GM18873 (cell line): ENCODE results near the gene NTM.

Experiments
- ATAC-seq: cut with Tn5 transposase; IDR thresholded peaks from one replicate; pipeline ENCODE4 v1.9.1; 2021; ENCODE audit warnings: mild to moderate bottlenecking, moderate library complexity, moderate number of reproducible peaks; ENCODE audit not compliant: unreplicated experiment, low FRiP score

Gene NTM

DNA sequence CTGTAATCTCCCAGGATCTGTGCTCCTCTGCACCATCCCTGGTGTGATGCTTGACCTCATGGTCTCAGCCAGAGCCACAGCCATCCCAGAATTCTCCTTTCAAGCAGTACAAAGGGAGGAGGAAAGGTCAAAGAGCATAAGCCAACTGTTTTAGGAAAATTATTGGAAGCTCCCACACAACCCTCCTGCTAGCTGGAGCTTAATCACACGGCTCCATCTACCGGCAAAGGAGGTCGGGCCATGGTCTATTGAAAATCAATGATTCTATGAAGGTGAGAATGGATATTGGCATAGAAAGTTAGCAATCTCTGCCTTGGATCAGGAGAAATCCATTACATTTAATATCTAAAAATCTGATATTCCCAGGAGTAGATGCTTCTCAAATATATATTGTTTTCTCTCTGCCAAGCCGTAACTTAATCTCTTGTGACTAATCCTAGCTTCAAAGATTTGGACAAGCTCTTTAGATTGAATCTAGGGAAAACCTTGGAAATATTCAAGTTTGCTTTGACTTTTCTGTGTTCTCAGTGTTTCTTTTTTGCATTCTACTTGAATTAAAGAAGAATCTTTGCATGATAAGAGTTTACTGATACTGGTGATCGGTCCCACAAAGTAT is 259.6 kb downstream of the NTM start:
- ATAC-seq = no peak

DNA sequence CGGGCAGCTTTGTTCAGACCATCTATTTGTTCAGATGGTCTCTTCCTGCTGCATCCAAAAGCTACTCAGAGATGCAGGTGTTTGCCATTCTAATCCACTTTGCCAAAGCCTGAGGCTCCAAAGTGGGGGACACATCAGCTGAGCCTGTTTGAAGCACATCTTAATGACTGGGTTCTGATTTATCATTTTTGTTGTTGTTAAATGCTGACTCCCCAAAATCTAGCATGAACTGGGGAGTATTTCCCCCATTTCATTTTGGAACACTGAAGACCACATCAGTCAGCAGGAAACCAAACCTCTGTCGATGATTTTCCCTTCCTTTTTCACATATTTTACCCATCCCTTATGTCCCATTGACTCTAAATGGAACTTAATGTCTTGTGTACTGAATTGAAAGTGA is 262.6 kb downstream of the NTM start:
- no peak for ATAC-seq

DNA sequence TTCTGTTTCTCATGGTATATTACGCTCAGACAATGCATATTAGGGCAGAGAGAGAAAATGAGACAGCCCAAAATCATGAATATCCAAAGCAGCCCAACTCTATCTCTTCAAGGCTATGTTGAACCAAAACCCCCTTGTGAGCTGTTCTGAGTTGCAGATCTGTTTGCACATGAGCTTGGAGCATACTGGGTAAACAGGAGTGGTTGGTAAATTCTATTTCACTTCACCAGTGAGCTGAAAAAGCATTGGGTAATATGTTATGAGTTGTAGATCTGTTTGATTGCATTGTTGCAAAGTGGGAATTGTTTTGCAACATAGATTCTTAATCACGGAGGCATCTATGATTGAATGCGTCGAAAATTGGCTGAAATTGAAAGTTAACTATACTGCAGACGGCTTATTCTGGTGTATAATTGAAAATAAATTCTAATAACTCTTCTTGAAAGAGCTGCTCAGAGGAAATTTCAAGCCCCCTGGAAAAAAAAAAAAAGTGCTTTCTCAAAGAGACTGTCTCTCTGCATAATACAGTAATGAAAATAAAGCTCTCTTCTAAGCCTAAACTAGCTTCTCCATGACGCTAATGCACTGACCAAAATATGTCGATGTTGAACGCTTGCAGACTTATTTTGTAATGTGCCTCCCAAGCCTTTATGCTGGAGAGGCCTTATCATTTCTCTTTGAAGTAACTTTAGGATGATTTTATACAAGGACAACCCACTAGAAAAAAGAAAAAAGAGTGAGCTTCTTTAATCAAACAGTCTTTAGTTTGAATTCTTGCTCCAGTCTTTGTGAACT is 263.7 kb downstream of the NTM start:
- no peak for ATAC-seq

DNA sequence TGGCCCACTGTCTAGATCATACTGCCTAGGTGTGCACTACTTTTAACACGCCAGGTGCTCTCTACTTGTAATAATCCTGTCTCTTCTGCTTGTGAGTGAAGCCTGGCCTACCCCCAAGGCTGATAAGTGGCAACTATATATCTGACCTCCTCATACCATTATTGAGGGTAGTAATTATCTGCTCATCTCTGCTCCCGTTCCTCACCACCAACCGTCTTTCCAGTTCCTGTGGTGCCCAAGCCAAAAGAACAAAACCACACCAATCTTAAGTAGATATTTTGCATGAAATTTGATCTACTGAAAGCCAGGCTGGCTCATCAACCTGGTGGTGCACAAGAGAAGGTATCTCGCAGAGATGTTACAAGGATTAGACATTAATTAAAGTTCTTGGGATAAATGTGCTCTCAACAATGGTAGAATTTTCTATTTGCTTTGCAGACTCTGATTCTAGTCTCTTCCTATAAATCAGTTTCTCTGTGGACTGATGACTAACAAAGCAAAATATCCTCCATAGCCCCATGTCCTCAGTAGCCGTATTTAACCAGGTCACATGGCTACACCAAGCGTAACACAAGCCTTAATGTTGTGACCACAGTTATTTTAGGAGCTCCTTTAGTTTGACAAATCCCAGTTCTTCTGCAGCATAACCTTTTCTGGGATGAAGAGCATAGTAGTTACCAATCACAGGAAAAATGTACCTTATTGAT is 267.2 kb downstream of the NTM start:
- no peak for ATAC-seq

DNA sequence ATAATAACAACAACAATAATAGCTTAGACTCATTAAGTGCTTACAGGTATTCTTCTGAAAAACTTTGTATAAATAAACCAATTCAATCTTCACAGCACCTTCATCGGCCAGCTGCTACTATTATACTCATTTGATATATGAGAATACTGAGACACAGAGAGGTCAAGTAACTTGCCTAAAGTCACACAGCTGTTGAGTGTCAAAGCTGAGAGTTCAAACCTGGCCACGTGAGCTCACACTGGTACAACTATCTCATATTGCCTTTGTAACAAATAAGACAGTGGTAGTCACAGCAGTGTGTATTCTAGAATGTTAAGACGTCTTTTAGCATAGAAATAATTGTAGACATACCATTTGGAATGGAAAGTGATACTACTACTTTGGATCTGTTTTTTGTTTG is 268.5 kb downstream of the NTM start:
- no peak for ATAC-seq

DNA sequence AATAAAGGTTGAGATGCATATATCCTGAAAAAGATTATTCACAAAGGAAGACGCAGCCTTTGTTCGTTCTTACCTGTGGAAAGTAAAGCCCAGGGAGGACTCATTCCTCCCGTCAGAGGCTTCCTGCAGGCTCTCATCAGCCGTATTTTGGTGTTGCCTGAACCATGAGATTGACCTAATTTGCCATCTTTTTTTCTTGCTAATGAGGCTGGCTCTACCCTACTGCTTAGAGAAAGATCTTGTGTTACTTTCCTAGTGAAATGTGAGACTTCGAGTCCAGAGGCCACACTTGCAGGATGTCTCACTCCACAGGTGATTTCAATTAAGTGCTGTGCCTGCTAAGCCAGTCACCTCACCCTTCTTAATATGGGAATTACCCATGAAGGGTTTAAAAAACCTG is 269.9 kb downstream of the NTM start:
- no peak for ATAC-seq

DNA sequence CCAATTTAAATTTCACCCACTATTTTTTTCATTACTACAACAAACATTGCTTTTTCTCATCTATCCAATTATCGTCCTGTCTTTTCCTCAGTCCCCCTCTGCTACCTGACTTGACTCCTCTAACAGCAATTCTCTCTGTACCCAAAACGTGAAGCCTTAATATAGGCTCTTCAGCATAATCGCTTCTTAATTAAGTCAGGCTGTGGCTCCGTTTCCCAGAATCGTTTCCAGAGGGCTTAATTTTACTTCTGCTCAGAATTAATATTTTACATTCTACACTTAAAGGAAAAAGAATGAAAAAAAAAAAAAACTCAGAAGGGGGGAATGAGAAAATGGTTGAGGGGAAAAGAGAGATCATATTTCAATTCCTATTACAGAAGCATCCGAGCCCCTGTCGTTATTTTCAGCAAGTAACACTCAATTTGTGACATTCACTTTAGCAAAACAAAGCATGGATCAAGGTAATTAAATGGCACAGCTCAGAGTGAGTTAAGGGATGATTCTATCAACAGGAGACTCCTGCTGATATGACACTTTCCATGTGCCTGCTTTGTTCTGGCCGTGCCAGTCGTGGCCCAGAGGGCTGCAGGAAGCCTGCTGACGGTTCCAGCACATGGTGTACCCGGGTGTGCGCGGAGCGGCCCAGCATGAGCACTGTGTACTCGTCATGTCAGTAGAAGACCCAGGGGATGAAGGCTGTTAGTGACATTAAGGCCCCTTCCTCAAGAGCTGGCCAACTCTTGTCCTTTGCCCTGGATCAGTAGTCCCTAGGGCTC is 272.5 kb downstream of the NTM start:
- no peak for ATAC-seq

DNA sequence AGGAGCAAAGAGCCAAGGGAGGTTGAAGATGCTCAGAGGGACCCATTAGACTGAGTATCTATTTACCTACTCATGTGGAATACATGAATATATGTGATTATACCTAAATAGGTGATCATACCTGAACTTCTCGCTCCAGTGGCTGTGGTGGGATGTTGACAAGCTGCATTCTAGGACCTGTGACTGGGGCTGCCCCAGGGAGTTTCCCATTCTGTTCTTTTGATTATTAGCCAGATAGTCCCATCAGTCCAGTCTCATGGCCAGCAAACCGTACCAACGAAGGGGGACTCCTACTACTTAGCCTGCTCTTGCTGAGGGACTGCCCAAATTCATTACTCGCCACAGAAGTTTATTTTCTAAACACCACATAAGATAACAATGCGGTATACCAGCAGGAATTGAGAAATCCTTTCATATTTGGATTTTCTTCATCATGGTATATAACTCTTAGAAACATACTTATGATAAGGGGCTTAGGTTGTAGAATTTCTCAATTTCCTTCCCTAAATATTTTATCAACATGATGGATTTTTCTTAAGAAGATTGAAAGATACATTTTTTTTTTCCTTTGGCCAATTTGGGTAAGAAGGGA is 273.9 kb downstream of the NTM start:
- ATAC-seq = peak; percentile 42

DNA sequence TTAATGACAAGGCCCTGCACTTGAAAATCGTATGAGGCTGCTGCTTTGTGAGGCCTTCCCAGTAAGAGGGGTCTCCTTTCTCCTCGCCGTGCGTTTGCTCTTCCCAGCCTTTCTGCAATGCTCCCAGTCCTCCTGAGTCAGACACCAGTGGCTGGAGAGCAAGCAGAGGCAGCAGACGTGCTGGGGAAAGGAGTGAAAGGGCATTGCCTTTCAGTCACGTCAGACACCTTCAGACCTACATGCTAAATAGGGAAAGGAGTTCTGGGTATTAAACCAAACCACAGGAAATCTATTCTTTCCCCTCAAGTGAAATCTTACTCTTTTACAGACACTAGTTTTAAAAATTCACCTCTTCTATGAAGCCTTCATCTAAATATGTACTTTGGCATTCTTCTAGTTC is 274.8 kb downstream of the NTM start:
- ATAC-seq = no peak

DNA sequence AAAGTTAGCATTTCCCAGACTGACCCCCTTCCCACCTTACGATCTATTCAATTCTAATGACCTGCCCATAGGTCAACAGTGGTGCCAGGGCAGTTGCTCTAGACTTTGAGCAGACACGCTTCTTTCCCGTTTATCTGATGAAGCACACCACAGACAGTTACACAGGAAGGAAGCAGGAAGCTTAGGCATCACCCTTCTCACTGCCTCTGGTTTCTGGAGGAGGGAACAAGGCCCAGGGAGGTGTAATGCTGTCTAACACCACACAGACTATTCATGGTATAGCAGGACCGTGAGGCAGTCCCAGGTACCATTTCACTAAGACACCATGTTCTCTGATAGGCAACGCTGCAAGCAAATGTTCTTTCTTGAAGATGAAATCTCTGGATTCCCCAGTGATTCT is 279.4 kb downstream of the NTM start:
- no peak for ATAC-seq

DNA sequence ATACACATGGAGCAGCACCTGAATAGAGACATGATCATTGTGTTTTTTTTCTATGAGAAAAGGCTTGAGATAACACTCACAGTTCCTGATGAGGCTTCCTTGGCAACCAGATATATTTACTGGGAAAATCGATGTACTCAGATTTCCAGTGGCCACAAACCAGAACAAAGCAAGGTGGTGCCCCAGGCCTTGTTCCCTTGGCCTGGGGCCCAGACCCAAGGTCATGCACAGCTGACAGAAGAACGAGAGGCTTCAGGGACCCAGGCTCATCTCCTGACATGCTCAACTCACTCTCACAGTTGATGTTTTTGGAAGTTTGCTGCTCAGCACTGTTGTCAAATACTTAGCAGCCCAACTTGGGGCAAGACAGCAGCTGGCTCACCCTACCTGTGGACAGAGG is 281.8 kb downstream of the NTM start:
- ATAC-seq = no peak

DNA sequence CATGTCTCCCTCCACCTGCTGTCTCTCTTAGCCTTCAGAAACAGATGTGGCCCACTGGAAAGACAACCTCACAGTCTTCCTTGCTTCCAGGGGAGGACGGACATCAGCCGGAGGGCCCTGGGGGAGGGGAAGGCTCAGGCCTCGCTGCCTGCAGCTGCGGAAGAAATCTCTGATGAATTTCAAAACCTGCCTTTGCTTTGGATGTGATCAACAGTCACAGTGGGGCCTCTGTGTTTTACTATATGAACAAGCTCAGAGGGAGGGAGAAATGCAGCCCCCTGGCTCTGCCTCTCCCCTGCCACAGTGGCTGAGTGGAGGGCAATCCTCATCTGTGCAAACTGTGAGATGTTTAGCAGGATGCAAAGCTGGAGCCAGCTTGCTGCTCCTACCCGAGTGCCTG is 282.8 kb downstream of the NTM start:
- no peak for ATAC-seq

DNA sequence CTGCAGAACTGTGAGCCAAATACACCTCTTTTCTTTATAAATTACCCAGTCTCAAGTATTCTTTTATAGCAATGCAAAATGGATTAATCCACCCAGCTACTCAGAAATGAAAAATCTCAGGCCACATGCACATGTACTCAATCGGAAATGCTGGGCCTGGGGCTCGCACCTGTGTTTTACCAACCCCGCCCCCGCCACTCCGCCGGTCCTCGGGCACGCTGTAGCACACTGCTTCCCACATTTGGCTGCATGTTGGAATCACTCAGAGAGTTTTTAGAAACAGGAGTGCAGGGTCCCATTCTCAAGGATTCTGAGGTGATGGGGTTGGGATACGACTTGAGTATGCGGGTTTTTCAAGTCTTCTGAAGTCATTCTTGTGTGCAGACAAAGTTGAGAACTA is 284.4 kb downstream of the NTM start:
- ATAC-seq = no peak

DNA sequence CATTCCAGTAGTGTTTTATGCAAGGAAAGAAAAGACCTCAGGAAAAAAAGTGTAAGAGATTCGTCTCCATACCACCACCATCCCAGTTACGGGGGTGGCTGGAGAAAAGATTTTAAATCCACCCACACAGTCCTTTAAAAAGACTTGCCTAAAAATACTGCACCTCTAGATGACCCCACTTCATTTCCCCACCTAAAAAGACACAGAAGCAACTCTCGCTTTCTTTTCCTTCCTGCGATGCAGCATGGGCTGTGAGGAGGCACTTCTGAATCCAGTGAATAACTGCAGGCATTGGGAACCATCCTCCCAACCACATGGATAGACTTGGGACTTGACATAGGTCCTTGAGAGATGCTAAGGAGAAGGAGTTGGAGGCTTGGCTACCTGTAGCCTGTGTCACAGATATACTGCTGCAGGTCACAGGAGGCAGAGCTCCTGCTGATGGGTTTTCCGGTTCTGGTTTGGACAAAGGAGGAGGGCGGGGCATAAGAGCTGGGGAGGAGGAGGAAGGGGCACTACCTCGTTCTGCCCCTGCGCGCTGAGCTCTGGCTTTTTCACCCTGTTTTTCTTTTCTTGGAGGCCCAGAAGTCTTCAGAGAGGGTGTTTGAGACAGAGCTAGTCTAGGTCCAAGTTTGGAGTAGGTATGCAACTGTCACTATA is 285.9 kb downstream of the NTM start:
- ATAC-seq = no peak

DNA sequence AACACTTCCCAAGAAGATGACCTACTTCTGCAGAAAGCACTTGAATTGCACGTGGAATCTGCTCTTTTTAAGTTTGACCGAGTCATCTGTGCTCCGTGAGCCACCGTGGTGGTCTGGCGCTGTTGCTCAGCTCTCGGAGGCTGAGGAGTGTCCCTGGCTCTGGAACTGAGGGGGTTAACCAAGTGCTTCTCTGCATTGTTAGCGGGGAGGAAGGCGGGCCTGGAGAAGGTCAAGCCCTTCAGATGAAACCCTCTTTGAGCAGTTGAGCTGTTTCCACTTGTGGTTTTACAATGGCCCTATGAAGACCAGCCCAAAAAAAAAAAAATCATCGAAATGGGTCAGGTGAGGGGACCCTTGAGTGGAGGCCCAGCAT is 286.4 kb downstream of the NTM start:
- ATAC-seq = no peak

DNA sequence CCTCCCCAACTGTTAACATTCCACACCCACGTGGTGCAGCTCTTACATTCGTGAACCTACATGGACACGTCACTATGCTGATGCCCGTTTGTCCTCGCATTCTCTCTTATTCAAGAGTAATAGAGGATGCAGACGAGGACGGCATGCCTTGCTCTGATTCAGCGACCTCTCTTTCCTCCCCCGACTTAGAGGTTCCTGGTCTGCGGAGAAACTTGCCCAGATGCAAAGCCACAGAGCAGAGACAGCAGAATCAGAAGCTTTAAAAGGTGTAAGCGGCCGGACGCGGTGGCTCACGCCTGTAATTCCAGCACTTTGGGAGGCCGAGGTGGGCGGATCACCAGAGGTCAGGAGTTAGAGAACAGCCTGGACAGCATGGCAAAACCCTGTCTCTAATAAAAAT is 288.0 kb downstream of the NTM start:
- ATAC-seq = no peak

DNA sequence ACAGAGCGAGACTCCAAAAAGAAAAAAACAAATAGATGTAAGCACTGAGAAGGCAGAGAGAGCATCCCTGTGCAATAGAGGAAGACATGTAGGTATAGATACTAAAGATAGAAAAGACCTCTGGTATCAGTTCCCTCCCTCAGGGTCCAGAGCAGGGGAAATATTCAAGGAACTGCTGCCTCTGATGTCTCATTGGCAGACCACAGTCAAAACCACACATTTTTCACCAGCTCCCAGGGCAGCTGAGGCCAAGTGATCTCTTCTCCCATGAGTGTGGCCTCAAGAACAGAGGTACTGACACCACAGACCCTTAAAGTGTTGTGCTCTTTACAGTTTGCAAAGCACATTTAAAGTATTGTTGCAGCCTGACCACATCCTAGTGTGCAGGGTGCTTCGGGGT is 288.5 kb downstream of the NTM start:
- no peak for ATAC-seq

DNA sequence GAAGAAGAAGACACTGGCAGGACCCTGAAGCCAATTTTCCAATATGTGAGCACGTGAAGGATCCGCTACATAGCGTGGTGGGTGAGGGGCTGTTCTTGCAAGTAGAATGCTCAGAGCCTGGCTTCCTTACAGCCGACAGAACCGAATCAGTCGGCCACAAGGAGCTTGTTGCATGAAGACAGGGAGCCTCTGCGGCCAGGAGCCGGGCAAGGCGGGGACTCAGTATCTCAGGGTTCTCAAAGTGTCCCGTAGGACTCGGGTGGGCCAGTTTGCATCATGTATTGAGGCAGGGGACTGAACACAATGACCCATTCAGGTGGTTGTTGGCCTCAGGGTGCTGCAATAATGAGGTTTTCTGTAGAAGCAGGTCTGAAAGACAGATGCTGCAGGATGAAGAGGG is 289.5 kb downstream of the NTM start:
- ATAC-seq = no peak

DNA sequence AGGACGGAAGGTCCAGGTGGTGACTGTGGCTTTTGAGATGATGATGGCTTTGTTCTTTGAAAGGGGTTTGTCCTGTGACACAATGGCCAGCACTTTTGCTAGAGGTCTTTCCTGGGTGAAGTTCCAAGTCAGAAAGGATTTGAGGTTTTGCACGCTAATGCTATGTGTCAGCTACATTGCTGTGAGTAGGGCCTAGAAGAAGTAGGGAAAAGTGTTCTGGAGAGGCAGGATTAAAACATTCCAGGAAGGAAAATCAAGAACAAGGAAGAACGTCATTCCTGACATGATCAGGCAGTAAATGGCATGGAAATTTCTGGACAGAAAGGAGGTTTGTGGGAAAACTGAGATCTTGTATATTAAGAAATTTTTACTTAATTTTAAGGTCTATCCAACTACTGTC is 290.7 kb downstream of the NTM start:
- no peak for ATAC-seq

DNA sequence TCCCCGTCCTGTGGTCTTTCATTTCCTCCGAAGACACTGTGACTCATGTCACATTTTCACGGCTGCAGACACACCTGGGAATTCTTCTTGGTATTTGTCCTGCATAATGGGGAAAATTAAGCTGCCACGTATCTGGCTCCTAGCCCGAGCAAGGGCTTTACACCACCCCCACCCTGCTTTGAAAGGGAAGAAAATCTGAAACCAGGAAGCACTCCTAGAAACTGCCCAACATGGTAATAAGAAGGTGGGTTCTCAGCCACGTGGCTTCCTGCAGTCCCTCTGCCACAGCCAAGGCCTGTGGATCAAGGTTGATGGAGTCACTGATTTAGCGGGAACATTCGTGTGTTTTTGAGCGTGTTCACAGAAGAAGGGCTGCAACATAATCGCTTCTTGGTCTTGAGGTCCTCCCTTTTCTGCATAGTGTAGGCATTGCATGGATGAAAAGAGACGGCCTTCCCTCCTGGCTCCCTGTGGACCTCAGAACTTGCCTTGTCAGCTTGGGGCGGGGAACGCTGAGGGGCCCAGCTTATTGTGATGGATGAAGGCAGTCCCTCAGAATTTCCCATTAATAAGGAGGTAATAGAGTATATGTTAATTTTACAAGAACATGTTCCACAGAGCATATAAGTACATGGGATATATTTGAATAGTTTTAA is 292.0 kb downstream of the NTM start:
- no peak for ATAC-seq
